Prostate gland (tissue), 2 donors: Measurements from ENCODE around the gene RHOBTB1. TPM values are rescaled to one million over a fixed set of nuclear protein-coding genes. Genes with fewer than 3 reads are reported as not detected.

Source experiments
- DNase-seq: peaks from one replicate; pipeline ENCODE4 v3.0.0-alpha.2; 2019; ENCODE audit warnings: low spot score
- H3K27ac ChIP-seq, 2 donors: fragments of 200-600 bp; sonication (generic); 2 replicates each; pipeline ENCODE4 v1.5.1; 2017 to 2019
- H3K27me3 ChIP-seq: fragments of 200-600 bp; sonication (generic); replicated peaks from 2 replicates; pipeline ENCODE4 v1.5.1; 2019; ENCODE audit not compliant: insufficient read depth
- H3K36me3 ChIP-seq, 2 donors: fragments of 200-600 bp; sonication (generic); 1 replicate in 1 of 2; 2 replicates in 1 of 2; pipeline versions ENCODE4 v1.5.1 to v1.8.1; 2017 to 2019
- H3K4me1 ChIP-seq: fragments of 200-600 bp; sonication (generic); replicated peaks from 2 replicates; pipeline ENCODE4 v1.5.1; 2019
- H3K4me3 ChIP-seq, 2 donors: fragments of 200-600 bp; sonication (generic); 2 replicates each; pipeline ENCODE4 v1.5.1; 2017 to 2019
- H3K9me3 ChIP-seq: fragments of 200-600 bp; sonication (generic); 2 replicates; pipeline ENCODE4 v1.5.1; 2017
- POLR2A ChIP-seq: fragments of 450-650 bp; IDR thresholded peaks from one replicate; pipeline ENCODE4 v1.6.1; 2016; ENCODE audit warnings: antibody characterized with exemption, mild to moderate bottlenecking
- POLR2AphosphoS5 ChIP-seq: sonication (generic); formaldehyde crosslinking; IDR thresholded peaks from one replicate; pipeline ENCODE4 v1.6.1; 2017; ENCODE audit warnings: antibody characterized with exemption
- WGBS: methylation state at CpG from one replicate; pipeline ENCODE4 v1.1.5; 2018; 5-methylcytosine and 5-hydroxymethylcytosine counted together
- intact Hi-C: fragments of 100-400 bp; cut with DNase I; formaldehyde crosslinking; loops from one replicate; pipeline ENCODE4 v1.14.2; 2022
- total RNA-seq, 2 donors: library from RNA; depleted of rRNA; stranded (reverse); fragments of >200 nt; gene quantifications; one replicate each; pipeline ENCODE4 v1.1.0, GENCODE V29; 2016
- TF ChIP-seq, protein P1 (sequence below), 4 experiments: fragments of 200-600 bp in 2 of 4; fragments of 450-650 bp in 2 of 4; sonication (generic) in 2 of 4; IDR thresholded peaks; 1 replicate in 3 of 4; 2 replicates in 1 of 4; pipeline ENCODE4 v1.5.1; 2016 to 2019; ENCODE audit warnings: antibody characterized with exemption in 4 of 4, mild to moderate bottlenecking in 2 of 4, moderate library complexity in 2 of 4

RHOBTB1 gene
- total RNA-seq, 2 donors from 2014 or later: 4.9 to 28.9 TPM

GRCh38 chr10:60913657-60914056 lies 30.3 kb downstream of the RHOBTB1 start:
- intact Hi-C loops: no loop called here
- no peaks in the 10 kb centered on the region for H3K36me3 ChIP-seq
- no peaks in the 10 kb centered on the region for H3K4me1 ChIP-seq
- no peaks in the 10 kb centered on the region for H3K27me3 ChIP-seq
- no peak for DNase-seq
- no peak overlapping the region for H3K4me3 ChIP-seq
- 92% methylated on average over 3 of the region's 3 CpGs for WGBS
- TF ChIP-seq POLR2A: no peak
- no peak for TF ChIP-seq POLR2AphosphoS5
- TF ChIP-seq, protein P1, sequence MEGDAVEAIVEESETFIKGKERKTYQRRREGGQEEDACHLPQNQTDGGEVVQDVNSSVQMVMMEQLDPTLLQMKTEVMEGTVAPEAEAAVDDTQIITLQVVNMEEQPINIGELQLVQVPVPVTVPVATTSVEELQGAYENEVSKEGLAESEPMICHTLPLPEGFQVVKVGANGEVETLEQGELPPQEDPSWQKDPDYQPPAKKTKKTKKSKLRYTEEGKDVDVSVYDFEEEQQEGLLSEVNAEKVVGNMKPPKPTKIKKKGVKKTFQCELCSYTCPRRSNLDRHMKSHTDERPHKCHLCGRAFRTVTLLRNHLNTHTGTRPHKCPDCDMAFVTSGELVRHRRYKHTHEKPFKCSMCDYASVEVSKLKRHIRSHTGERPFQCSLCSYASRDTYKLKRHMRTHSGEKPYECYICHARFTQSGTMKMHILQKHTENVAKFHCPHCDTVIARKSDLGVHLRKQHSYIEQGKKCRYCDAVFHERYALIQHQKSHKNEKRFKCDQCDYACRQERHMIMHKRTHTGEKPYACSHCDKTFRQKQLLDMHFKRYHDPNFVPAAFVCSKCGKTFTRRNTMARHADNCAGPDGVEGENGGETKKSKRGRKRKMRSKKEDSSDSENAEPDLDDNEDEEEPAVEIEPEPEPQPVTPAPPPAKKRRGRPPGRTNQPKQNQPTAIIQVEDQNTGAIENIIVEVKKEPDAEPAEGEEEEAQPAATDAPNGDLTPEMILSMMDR (IDR thresholded peaks at IDR 0.05): no peak
- no peaks in the 10 kb centered on the region for H3K9me3 ChIP-seq
- H3K27ac ChIP-seq: no peak overlapping the region

- WGBS: 71% methylated on average over 4 of the region's 4 CpGs
- H3K9me3 ChIP-seq: no peaks in the 10 kb centered on the region
- H3K4me1 ChIP-seq: no peaks in the 10 kb centered on the region
- TF ChIP-seq POLR2AphosphoS5 (no peak), POLR2A (no peak)
- TF ChIP-seq, protein P1 (IDR thresholded peaks at IDR 0.05): no peak
- H3K36me3 ChIP-seq: no peaks in the 10 kb centered on the region
- no peak overlapping the region for H3K4me3 ChIP-seq
- no peak for DNase-seq
- no peak overlapping the region for H3K27ac ChIP-seq
- H3K27me3 ChIP-seq: no peaks in the 10 kb centered on the region
- intact Hi-C loops: no loop called here
These were observed 30.9 kb downstream of the RHOBTB1 start for GRCh38 chr10:60913071-60913470.

DNA sequence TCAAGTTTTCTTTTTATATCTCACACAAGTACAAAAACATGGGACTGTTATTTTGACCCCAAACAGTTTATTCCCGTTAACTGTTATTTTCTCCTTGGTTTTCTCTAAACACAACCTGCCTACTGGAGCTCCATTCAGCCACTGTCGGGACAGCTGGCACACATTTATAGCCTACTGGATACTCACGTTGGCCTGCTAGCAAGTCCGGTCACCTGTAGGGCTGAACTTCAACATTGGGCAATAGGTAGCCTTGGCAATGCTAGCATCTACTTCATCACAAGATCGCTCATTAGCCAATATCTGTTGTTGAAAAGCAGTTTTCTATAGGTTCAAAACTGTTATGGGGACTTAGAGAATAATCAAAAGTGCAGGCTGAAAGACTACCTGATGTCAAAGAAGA lies 32.3 kb downstream of the RHOBTB1 start:
- no peaks in the 10 kb centered on the region for H3K27me3 ChIP-seq
- WGBS: 90% methylated on average over 5 of the region's 5 CpGs
- H3K36me3 ChIP-seq: no peaks in the 10 kb centered on the region
- no peak overlapping the region for H3K27ac ChIP-seq
- H3K4me1 ChIP-seq: no peaks in the 10 kb centered on the region
- H3K4me3 ChIP-seq: no peak overlapping the region
- DNase-seq: no peak
- TF ChIP-seq POLR2AphosphoS5 (no peak), POLR2A (no peak)
- TF ChIP-seq, protein P1 (IDR thresholded peaks at IDR 0.05): no peak
- intact Hi-C loops: no loop called here
- no peaks in the 10 kb centered on the region for H3K9me3 ChIP-seq

DNA sequence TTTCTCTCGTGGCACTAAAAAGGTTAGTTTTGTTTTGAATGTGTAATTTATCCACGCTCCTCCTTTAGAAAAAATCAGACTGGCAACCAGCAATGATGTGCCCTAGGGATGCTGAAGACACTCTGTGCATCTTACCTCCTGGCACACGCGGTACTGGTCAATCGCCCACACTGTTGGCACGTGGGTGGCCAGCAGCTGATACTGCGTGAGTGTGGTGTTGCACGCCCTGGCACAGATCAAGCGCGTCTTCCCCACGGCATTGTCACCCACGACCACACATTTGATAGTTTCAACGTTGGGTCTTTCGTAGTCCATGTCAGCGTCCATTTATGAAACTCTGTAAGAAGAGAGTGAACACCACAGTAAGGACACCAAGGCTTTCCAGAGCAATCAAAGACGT lies 32.8 kb downstream of the RHOBTB1 start:
- no peak for DNase-seq
- Histone ChIP-seq H3K4me3 (no peak overlapping the region), H3K27ac (no peak overlapping the region), H3K36me3 (no peaks in the 10 kb centered on the region), H3K4me1 (no peaks in the 10 kb centered on the region), H3K9me3 (no peaks in the 10 kb centered on the region), H3K27me3 (no peaks in the 10 kb centered on the region)
- TF ChIP-seq POLR2AphosphoS5: no peak
- TF ChIP-seq POLR2A: no peak
- TF ChIP-seq, protein P1 (IDR thresholded peaks at IDR 0.05): no peak
- WGBS: 93% methylated on average over 16 of the region's 16 CpGs
- intact Hi-C loops: no loop called here

DNA sequence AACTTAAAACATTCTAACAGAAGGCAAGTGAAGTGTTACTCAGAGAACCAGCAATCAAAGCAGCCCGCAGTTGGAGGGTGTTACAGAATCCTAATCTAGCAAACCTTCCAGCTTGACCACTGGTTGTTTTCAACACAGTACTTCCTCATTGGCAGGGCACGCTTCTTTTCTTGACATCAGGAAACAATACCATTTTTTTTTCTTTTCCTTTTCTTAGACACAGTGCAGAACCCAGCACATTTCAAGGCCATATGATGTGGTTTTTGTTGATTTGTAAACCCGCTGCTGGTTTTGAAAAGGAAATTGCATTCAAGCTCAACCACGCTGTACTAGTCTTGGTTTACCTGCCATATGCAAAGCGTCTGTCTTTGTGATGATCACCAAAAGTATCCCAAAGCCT lies 33.4 kb downstream of the RHOBTB1 start:
- Histone ChIP-seq H3K27ac (no peak overlapping the region), H3K4me1 (no peaks in the 10 kb centered on the region), H3K9me3 (no peaks in the 10 kb centered on the region), H3K4me3 (no peak overlapping the region), H3K36me3 (no peaks in the 10 kb centered on the region), H3K27me3 (no peaks in the 10 kb centered on the region)
- DNase-seq: no peak
- TF ChIP-seq POLR2A: no peak
- no peak for TF ChIP-seq POLR2AphosphoS5
- TF ChIP-seq, protein P1 (IDR thresholded peaks at IDR 0.05): no peak
- WGBS: 65% methylated on average over 5 of the region's 5 CpGs
- intact Hi-C loops: no loop called here
